ENCODE measurements around the gene RBBP6.

Gene RBBP6

DNA sequence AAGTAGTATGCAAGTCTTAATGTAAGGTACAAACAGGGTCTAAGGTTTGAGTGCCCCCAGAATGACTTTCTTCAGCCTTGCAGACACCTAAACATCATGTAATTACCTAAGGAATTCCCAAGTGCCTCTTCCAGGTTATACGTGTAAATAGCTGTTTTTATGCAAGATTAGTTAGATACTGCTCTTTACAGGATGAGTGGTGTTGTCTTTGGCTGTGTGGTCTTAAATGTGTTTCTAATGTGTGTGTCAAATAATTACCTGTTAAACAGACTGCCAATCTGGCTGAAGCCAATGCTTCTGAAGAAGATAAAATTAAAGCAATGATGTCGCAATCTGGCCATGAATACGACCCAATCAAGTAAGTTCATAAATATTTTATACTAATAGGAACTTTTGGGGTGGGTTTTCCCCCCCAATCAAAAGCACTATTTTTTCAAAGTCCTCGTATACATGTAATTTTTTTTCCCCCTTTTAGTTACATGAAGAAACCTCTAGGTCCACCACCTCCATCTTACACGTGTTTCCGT is 16.0 kb downstream of the RBBP6 start:
- Histone ChIP-seq H3K27ac (ENCODE audit: low read depth, low read length) (no peak overlapping the region), H2AFZ (ENCODE audit: low read depth, low read length, severe bottlenecking) (no peak overlapping the region), H3K9me2 (replicated peaks; ENCODE audit: insufficient read depth, low read length) (no peaks in the 10 kb centered on the region), H3K4me3 (ENCODE audit: insufficient read depth, low read length, poor library complexity, severe bottlenecking) (no peak overlapping the region), H3F3A (ENCODE audit: insufficient read depth) (peaks cover 3% of the 10 kb centered on the region; the same call in 1 of the 2 replicates), H3K9me3 (ENCODE audit: insufficient read depth, low read length) (no peaks in the 10 kb centered on the region), H3K27me3 (ENCODE audit: low read length) (no peaks in the 10 kb centered on the region), H3K36me3 (ENCODE audit: low read length) (peaks cover 87% of the 10 kb centered on the region), H3K4me2 (ENCODE audit: low read depth, low read length, poor library complexity, severe bottlenecking) (no peak overlapping the region), H3K9ac (ENCODE audit: low read length) (no peak overlapping the region), H4K20me1 (ENCODE audit: low read depth, low read length) (peaks cover 22% of the 10 kb centered on the region), H3K79me2 (ENCODE audit: insufficient read depth, low read length) (peaks cover 23% of the 10 kb centered on the region)
- no peak for TF ChIP-seq EZH2phosphoT487 (conservative IDR thresholded peaks at IDR 0.05; ENCODE audit: low read length)
- TF ChIP-seq, protein P1, sequence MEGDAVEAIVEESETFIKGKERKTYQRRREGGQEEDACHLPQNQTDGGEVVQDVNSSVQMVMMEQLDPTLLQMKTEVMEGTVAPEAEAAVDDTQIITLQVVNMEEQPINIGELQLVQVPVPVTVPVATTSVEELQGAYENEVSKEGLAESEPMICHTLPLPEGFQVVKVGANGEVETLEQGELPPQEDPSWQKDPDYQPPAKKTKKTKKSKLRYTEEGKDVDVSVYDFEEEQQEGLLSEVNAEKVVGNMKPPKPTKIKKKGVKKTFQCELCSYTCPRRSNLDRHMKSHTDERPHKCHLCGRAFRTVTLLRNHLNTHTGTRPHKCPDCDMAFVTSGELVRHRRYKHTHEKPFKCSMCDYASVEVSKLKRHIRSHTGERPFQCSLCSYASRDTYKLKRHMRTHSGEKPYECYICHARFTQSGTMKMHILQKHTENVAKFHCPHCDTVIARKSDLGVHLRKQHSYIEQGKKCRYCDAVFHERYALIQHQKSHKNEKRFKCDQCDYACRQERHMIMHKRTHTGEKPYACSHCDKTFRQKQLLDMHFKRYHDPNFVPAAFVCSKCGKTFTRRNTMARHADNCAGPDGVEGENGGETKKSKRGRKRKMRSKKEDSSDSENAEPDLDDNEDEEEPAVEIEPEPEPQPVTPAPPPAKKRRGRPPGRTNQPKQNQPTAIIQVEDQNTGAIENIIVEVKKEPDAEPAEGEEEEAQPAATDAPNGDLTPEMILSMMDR (IDR thresholded peaks at IDR 0.05; ENCODE audit: insufficient read depth, low read length, poor library complexity, severe bottlenecking) = no peak

DNA sequence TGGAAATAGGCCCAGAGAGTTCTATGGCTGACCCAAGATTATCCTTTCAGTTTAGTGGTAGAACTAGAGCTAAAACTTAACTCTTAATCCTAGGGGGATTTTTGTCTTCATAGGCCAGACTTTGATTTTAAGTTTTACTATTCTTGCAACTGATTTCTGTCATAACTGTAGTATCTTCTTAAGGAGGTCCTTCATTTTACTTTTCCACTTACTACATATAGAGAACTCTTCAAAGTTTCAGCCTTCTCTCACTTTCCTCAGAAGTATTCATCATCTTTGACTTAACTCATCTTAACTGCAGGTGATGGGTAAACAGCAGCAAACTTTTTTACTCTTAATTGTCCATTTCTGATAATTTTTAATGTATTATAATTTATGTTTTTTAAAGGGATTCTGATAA is 23.4 kb downstream of the RBBP6 start:
- no peaks in the 10 kb centered on the region for H3K79me2 ChIP-seq (ENCODE audit: insufficient read depth, low read length)
- H2AFZ ChIP-seq (ENCODE audit: low read depth, low read length, severe bottlenecking) = no peak overlapping the region
- no peaks in the 10 kb centered on the region for H3K9me2 ChIP-seq (replicated peaks; ENCODE audit: insufficient read depth, low read length)
- H3F3A ChIP-seq (ENCODE audit: insufficient read depth) = no peaks in the 10 kb centered on the region; the same call in 1 of the 2 replicates
- H4K20me1 ChIP-seq (ENCODE audit: low read depth, low read length) = peaks cover 3% of the 10 kb centered on the region; the same call in 1 of the 2 replicates
- H3K36me3 ChIP-seq (ENCODE audit: low read length) = peaks cover 86% of the 10 kb centered on the region
- no peak overlapping the region for H3K4me3 ChIP-seq (ENCODE audit: insufficient read depth, low read length, poor library complexity, severe bottlenecking)
- no peak for TF ChIP-seq EZH2phosphoT487 (conservative IDR thresholded peaks at IDR 0.05; ENCODE audit: low read length)
- TF ChIP-seq, protein P1 (IDR thresholded peaks at IDR 0.05; ENCODE audit: insufficient read depth, low read length, poor library complexity, severe bottlenecking) = no peak
- H3K4me2 ChIP-seq (ENCODE audit: low read depth, low read length, poor library complexity, severe bottlenecking) = no peak overlapping the region
- H3K9me3 ChIP-seq (ENCODE audit: insufficient read depth, low read length) = no peaks in the 10 kb centered on the region
- H3K27me3 ChIP-seq (ENCODE audit: low read length) = no peaks in the 10 kb centered on the region
- no peak overlapping the region for H3K9ac ChIP-seq (ENCODE audit: low read length)
- H3K27ac ChIP-seq (ENCODE audit: low read depth, low read length) = no peak overlapping the region

DNA sequence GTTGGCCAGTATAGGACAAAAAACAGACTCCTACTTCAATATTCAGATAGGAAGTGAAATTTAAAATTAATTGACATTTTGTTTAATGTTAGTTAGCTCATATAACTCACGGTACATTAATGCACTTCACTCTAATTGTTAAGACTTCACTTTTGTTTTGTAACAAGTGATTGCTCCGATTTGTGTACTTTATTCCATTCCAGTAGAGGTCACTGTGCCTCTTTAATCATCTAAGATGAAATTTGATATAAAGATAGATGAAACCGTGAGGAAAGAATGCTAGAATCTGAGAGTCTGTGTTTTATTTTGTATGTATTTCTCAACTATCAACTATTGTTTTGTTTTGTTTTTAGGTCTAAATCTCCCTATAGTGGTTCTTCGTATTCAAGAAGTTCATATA is 29.0 kb downstream of the RBBP6 start:
- no peaks in the 10 kb centered on the region for H3K9me3 ChIP-seq (ENCODE audit: insufficient read depth, low read length)
- H3K9me2 ChIP-seq (replicated peaks; ENCODE audit: insufficient read depth, low read length) = no peaks in the 10 kb centered on the region
- H3F3A ChIP-seq (ENCODE audit: insufficient read depth) = 0 out of 2 replicates have a peak, but pooled peaks cover 3% of the 10 kb centered on the region
- no peaks in the 10 kb centered on the region for H3K27me3 ChIP-seq (ENCODE audit: low read length)
- H3K9ac ChIP-seq (ENCODE audit: low read length) = no peak overlapping the region
- peaks cover 85% of the 10 kb centered on the region for H3K36me3 ChIP-seq (ENCODE audit: low read length)
- TF ChIP-seq, protein P1 (IDR thresholded peaks at IDR 0.05; ENCODE audit: insufficient read depth, low read length, poor library complexity, severe bottlenecking) = no peak
- TF ChIP-seq EZH2phosphoT487 (conservative IDR thresholded peaks at IDR 0.05; ENCODE audit: low read length) = no peak
- no peak overlapping the region for H3K4me2 ChIP-seq (ENCODE audit: low read depth, low read length, poor library complexity, severe bottlenecking)
- no peaks in the 10 kb centered on the region for H3K79me2 ChIP-seq (ENCODE audit: insufficient read depth, low read length)
- no peaks in the 10 kb centered on the region; the same call in 1 of the 2 replicates for H4K20me1 ChIP-seq (ENCODE audit: low read depth, low read length)
- no peak overlapping the region for H3K4me3 ChIP-seq (ENCODE audit: insufficient read depth, low read length, poor library complexity, severe bottlenecking)
- no peak overlapping the region for H3K27ac ChIP-seq (ENCODE audit: low read depth, low read length)
- no peak overlapping the region for H2AFZ ChIP-seq (ENCODE audit: low read depth, low read length, severe bottlenecking)
